ENCODE results near the gene CCDC141.

DNA sequence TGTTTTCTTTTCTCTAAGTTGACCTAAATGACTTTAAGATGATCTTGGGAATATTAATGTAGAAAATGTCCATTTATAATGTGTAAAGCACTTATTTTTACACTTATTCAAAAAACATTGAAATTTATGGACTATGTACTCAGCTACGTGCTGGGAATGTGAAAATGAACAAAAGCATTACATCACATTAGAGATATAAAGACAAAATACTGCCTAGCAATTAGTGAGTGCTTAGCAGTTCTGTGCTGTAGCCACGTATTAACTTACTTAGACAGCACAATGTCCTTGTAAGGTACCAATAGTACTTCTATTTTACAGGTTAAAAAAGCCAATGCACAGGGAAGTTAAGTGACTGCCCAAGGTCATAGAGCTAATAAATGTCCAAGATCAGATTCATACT lies 138.9 kb downstream of the CCDC141 start:
- TF ChIP-seq CTCF (IDR thresholded peaks at IDR 0.05; ENCODE audit: low read length): no peak
- TF ChIP-seq EZH2phosphoT487 (IDR thresholded peaks at IDR 0.05; ENCODE audit: low read length): no peak
- no peak for TF ChIP-seq EZH2 (optimal IDR thresholded peaks at IDR 0.05; ENCODE audit: low read depth, low read length)

All from MM.1S (cell line).